GM12874 (cell line): Measurements from ENCODE around the gene ANXA5.

Experiments used
- CTCF ChIP-seq: IDR thresholded peaks from 2 replicates; pipeline ENCODE4 v1.5.1; 2011; ENCODE audit warnings: low read depth, mild to moderate bottlenecking, control low read depth, low read length, moderate library complexity; ENCODE audit not compliant: insufficient read depth

Gene ANXA5

GRCh38 chr4:121688261-121688660 lies 8.5 kb downstream of the ANXA5 start:
- no peak for TF ChIP-seq CTCF

GRCh38 chr4:121686255-121686654 lies 10.5 kb downstream of the ANXA5 start:
- no peak for TF ChIP-seq CTCF

- TF ChIP-seq CTCF, result no peak
Observed at GRCh38 chr4:121685257-121685656, 11.5 kb downstream of the ANXA5 start.

- no peak for TF ChIP-seq CTCF
Observed at GRCh38 chr4:121684561-121684960, 12.2 kb downstream of the ANXA5 start.

GRCh38 chr4:121684016-121684415 lies 12.8 kb downstream of the ANXA5 start:
- TF ChIP-seq CTCF, result no peak

- no peak for TF ChIP-seq CTCF
Observed at GRCh38 chr4:121680571-121680970, 16.2 kb downstream of the ANXA5 start.

- no peak for TF ChIP-seq CTCF
Observed at GRCh38 chr4:121679951-121680350, 16.8 kb downstream of the ANXA5 start.

GRCh38 chr4:121679267-121679666 lies 17.5 kb downstream of the ANXA5 start:
- TF ChIP-seq CTCF, result no peak
